Peyer's patch (tissue), 4 donors: ENCODE measurements around the gene SYNGR1. TPM values are rescaled to one million over a fixed set of nuclear protein-coding genes. Genes with fewer than 3 reads are reported as not detected.

Experiments used
- DNase-seq, 3 donors: peaks; one replicate each; pipeline ENCODE4 v3.0.0-alpha.2; 2017 to 2019
- H3K27ac ChIP-seq, 4 donors: fragments of 200-600 bp; sonication (generic); one replicate each; pipeline ENCODE4 v1.5.1; 2016 to 2019
- H3K27me3 ChIP-seq, 2 donors: fragments of 200-600 bp; sonication (generic); one replicate each; pipeline ENCODE4 v1.5.1; 2019
- H3K36me3 ChIP-seq, 3 donors: fragments of 200-600 bp; sonication (generic); one replicate each; pipeline ENCODE4 v1.5.1; 2016 to 2019
- H3K4me1 ChIP-seq, 4 donors: fragments of 200-600 bp; sonication (generic); one replicate each; pipeline ENCODE4 v1.5.1; 2016 to 2019
- H3K4me3 ChIP-seq, 4 donors: fragments of 200-600 bp; sonication (generic); 1 replicate in 3 of 4; 2 replicates in 1 of 4; pipeline ENCODE4 v1.5.1; 2016 to 2019; ENCODE audit warnings: mild to moderate bottlenecking in 1 of 4
- H3K9me3 ChIP-seq, 4 donors: fragments of 200-600 bp; sonication (generic); one replicate each; pipeline ENCODE4 v1.5.1; 2016 to 2019; ENCODE audit warnings: mild to moderate bottlenecking in 1 of 4
- CTCF ChIP-seq, 6 experiments: fragments of 450-650 bp in 4 of 6; fragments of 200-600 bp in 2 of 6; sonication (generic) in 1 of 6; IDR thresholded peaks; one replicate each; pipeline ENCODE4 v1.5.1; 2017 to 2019; ENCODE audit warnings: antibody characterized with exemption in 6 of 6, mild to moderate bottlenecking in 3 of 6, moderate library complexity in 1 of 6
- POLR2A ChIP-seq, 2 donors: fragments of 450-650 bp; IDR thresholded peaks; one replicate each; pipeline ENCODE4 v1.5.1; 2017; ENCODE audit warnings: antibody characterized with exemption in 2 of 2, mild to moderate bottlenecking in 2 of 2, moderate library complexity in 2 of 2
- total RNA-seq, 4 donors: library from RNA; depleted of rRNA; stranded (reverse); fragments of >200 nt; gene quantifications; one replicate each; pipeline ENCODE4 v1.1.0, GENCODE V29; 2016

Gene SYNGR1
- total RNA-seq, 4 donors from 2014 or later = 0.35 to 22.3 (median 2.5) TPM

GRCh38 chr22:39309881-39310714, 39.7 kb upstream of the SYNGR1 start:
- TF ChIP-seq POLR2A (IDR thresholded peaks at IDR 0.05) = no peak
- Histone ChIP-seq H3K27ac (peak overlapping the region in 1 of 4 donors; percentile 19), H3K4me1 (peaks cover 0 to 8% (median 0%) of the 10 kb centered on the region in 4 donors), H3K27me3 (no peaks in the 10 kb centered on the region), H3K4me3 (no peak overlapping the region), H3K9me3 (no peaks in the 10 kb centered on the region), H3K36me3 (peaks cover 0 to 37% (median 5%) of the 10 kb centered on the region in 3 donors)
- peak in 1 of 3 donors; percentile 45 for DNase-seq

- Histone ChIP-seq H3K4me3 (no peak overlapping the region), H3K9me3 (no peaks in the 10 kb centered on the region), H3K27me3 (no peaks in the 10 kb centered on the region), H3K4me1 (peaks cover 0 to 25% (median 6%) of the 10 kb centered on the region in 4 donors), H3K36me3 (peaks cover 0 to 54% (median 5%) of the 10 kb centered on the region in 3 donors), H3K27ac (no peak overlapping the region)
- DNase-seq = peak in 1 of 3 donors; percentile 48
- TF ChIP-seq POLR2A (IDR thresholded peaks at IDR 0.05) = no peak
- no peak for TF ChIP-seq CTCF (IDR thresholded peaks at IDR 0.05)
These were observed 38.0 kb upstream of the SYNGR1 start for GRCh38 chr22:39311592-39312400.

- TF ChIP-seq CTCF (IDR thresholded peaks at IDR 0.05) (no peak), POLR2A (IDR thresholded peaks at IDR 0.05) (no peak)
- Histone ChIP-seq H3K36me3 (peaks cover 0 to 61% (median 5%) of the 10 kb centered on the region in 3 donors), H3K9me3 (no peaks in the 10 kb centered on the region), H3K27ac (no peak overlapping the region), H3K4me1 (peaks cover 0 to 31% (median 12%) of the 10 kb centered on the region in 4 donors), H3K4me3 (no peak overlapping the region), H3K27me3 (no peaks in the 10 kb centered on the region)
- peak in 1 of 3 donors; percentile 48 for DNase-seq
These were observed 37.4 kb upstream of the SYNGR1 start for GRCh38 chr22:39312410-39312809.

- H3K27ac ChIP-seq = no peak overlapping the region
- H3K9me3 ChIP-seq = no peaks in the 10 kb centered on the region
- H3K4me1 ChIP-seq = peaks cover 5 to 42% (median 21%) of the 10 kb centered on the region in 4 donors
- peaks cover 0 to 66% (median 5%) of the 10 kb centered on the region in 3 donors for H3K36me3 ChIP-seq
- no peak overlapping the region for H3K4me3 ChIP-seq
- no peaks in the 10 kb centered on the region for H3K27me3 ChIP-seq
- DNase-seq = peak in 1 of 3 donors; percentile 34
- TF ChIP-seq CTCF (IDR thresholded peaks at IDR 0.05) (no peak), POLR2A (IDR thresholded peaks at IDR 0.05) (no peak)
These were observed 36.4 kb upstream of the SYNGR1 start for GRCh38 chr22:39313258-39314001.

- peaks cover 0 to 66% (median 5%) of the 10 kb centered on the region in 3 donors for H3K36me3 ChIP-seq
These were observed 35.4 kb upstream of the SYNGR1 start for GRCh38 chr22:39314251-39314971.

More at GRCh38 chr22:39314251-39314971, 35.4 kb upstream of the SYNGR1 start:
- TF ChIP-seq CTCF (IDR thresholded peaks at IDR 0.05) = no peak
- TF ChIP-seq POLR2A (IDR thresholded peaks at IDR 0.05) = no peak
- Histone ChIP-seq H3K27ac (no peak overlapping the region), H3K4me1 (peaks cover 5 to 37% (median 25%) of the 10 kb centered on the region in 4 donors), H3K27me3 (no peaks in the 10 kb centered on the region), H3K9me3 (no peaks in the 10 kb centered on the region), H3K4me3 (no peak overlapping the region)
- no peak for DNase-seq
